GM12865 (cell line): ENCODE measurements around the gene TMX2.

ENCODE experiments used
- DNase-seq: peaks from one replicate; pipeline ENCODE4 v3.0.0; 2010; ENCODE audit warnings: low read depth
- H3K4me3 ChIP-seq: 2 replicates; pipeline ENCODE4 v1.5.1; 2011; ENCODE audit warnings: mild to moderate bottlenecking, low read depth, low read length, control low read depth
- TF ChIP-seq, protein P1 (sequence below): IDR thresholded peaks from 2 replicates; pipeline ENCODE4 v1.5.1; 2011; ENCODE audit warnings: low read length, control low read depth, low read depth, inconsistent platforms; ENCODE audit not compliant: insufficient read depth; ENCODE audit errors: missing control alignments

The TMX2 gene

DNA sequence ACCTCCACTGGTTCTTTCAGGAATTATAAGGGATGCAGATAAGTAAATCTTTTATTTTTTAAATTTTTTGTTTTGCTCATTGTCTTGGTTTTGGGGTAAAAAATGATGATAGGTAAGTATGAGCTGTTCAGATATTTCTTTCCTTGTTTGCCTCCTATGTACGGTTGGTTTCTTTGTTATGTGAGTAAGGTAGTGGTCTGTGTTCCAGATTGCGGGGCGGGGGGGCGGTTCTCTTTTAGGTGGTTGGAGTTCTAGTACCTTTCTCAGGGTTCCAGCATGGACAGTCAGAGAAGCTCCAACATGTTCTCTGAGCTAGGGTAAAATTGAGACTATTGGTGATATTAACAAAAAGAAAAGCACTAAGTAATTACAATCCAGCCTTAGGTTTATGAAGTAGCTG, 51.6 kb downstream of the TMX2 start:
- TF ChIP-seq, protein P1, sequence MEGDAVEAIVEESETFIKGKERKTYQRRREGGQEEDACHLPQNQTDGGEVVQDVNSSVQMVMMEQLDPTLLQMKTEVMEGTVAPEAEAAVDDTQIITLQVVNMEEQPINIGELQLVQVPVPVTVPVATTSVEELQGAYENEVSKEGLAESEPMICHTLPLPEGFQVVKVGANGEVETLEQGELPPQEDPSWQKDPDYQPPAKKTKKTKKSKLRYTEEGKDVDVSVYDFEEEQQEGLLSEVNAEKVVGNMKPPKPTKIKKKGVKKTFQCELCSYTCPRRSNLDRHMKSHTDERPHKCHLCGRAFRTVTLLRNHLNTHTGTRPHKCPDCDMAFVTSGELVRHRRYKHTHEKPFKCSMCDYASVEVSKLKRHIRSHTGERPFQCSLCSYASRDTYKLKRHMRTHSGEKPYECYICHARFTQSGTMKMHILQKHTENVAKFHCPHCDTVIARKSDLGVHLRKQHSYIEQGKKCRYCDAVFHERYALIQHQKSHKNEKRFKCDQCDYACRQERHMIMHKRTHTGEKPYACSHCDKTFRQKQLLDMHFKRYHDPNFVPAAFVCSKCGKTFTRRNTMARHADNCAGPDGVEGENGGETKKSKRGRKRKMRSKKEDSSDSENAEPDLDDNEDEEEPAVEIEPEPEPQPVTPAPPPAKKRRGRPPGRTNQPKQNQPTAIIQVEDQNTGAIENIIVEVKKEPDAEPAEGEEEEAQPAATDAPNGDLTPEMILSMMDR: no peak
- no peak for DNase-seq
- H3K4me3 ChIP-seq: peak overlapping the region; percentile 94

DNA sequence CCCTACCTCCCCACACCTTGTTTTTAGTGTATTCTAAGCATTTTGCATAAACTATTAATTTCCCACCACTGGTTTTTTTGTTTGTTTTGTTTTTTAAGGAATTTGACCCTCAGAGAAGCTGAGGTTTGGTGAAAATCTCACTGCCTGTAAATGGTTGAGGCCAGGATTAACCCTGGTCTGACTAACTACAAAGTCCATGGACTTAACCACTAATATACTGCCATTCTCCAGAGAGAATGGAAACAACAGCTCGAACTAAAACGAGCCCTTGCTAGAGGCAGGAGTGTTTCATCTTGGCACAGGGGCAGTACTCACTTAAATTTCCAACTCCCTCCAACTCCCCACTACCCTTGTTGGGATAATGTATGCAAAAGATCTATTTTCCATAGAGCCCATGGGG, 52.2 kb downstream of the TMX2 start:
- no peak for DNase-seq
- H3K4me3 ChIP-seq: peak overlapping the region; percentile 1
- TF ChIP-seq, protein P1: no peak

GRCh38 chr11:57764972-57765371, 52.6 kb downstream of the TMX2 start:
- TF ChIP-seq, protein P1: no peak
- no peak for DNase-seq
- H3K4me3 ChIP-seq: peak overlapping the region; percentile 1

GRCh38 chr11:57770793-57771192, 58.4 kb downstream of the TMX2 start:
- TF ChIP-seq, protein P1: no peak
- no peak for DNase-seq
- no peak overlapping the region for H3K4me3 ChIP-seq

DNA sequence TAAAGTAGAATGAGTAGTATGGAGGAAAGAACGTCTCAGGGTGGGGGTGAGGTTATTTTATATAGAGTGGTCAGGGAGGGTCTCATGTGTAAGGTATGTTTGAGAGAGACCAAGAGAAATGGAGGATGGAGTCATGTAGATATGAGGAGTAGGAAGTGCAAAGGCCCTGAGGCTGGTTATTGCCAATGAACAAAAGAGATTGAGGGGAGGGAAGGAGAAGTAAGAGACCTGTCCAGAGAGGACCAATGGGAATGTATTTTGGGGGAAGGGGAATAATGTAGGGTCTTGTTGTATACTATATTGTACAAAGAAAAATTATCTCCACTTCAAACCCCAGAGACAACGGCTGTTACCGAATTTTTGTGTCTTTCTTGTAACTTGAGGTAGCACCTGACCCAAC, 59.0 kb downstream of the TMX2 start:
- no peak overlapping the region for H3K4me3 ChIP-seq

GRCh38 chr11:57772562-57772961, 60.2 kb downstream of the TMX2 start:
- H3K4me3 ChIP-seq: no peak overlapping the region
- DNase-seq: no peak
- TF ChIP-seq, protein P1: no peak

More for the DNA sequence above, 59.0 kb downstream of the TMX2 start:
- TF ChIP-seq, protein P1: no peak
- DNase-seq: no peak

- TF ChIP-seq, protein P1: no peak
- H3K4me3 ChIP-seq: no peak overlapping the region
- DNase-seq: no peak
Measured at GRCh38 chr11:57773026-57773598, 60.7 kb downstream of the TMX2 start.
